HG03432 (cell line): Measurements from ENCODE around the gene DIPK1B.
A peak's percentile ranks its signal among the peaks of the same experiment; 100 is the strongest.
"Not testable (repeated sequence)": the region's sequence is repeated elsewhere in the genome, so short reads cannot be mapped to it uniquely, and the experiment has no call there.

ENCODE experiments used
- ATAC-seq: cut with Tn5 transposase; IDR thresholded peaks from one replicate; pipeline ENCODE4 v1.9.1; 2021; ENCODE audit warnings: mild to moderate bottlenecking, moderate library complexity; ENCODE audit not compliant: unreplicated experiment

The DIPK1B gene

DNA sequence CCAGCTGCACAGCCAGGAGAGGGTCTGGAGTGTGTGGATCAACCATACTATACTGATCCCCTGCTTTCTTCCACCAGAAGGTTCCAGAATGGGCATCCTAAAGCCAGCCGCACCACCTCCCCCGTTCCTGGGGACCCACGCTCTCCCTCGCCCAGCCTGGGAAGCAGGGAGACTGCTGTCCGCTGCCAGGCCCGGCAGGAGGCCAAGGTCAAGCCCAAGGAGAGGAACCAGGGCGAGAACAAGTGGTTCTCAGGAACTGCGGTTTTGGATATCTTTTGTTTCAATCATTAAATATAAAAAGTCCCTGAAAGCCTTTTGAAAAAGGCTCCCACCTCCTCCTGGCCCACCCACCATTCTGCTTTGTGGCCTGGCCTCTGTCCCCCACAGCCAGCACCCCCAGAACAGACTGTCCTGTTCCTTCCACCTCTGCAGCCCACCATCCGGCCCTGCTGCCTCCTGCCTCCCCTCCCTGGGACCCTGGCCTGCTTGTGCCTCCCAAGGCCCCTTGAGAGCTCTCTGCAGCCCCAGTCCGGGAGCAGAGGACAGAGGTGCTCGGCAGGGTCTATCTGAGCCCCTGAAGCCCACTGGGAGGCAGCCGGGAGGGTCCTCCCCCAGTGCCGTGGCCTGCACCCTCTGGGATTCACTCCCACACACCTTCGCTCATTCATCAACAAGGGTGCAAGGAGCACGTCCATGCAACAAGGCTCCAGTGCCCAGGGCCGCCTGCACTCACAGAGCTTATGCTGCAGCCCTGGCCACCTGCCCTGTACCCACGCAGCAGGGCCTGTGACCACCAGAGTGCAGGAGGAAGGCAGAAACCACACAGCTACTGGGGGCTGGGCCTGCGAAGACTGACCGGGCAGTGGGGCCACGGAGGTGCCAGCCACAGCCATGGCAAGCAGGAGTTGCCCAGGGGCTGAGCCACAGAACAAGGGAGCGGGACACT is 36.6 kb downstream of the DIPK1B start:
- no peak for ATAC-seq

DNA sequence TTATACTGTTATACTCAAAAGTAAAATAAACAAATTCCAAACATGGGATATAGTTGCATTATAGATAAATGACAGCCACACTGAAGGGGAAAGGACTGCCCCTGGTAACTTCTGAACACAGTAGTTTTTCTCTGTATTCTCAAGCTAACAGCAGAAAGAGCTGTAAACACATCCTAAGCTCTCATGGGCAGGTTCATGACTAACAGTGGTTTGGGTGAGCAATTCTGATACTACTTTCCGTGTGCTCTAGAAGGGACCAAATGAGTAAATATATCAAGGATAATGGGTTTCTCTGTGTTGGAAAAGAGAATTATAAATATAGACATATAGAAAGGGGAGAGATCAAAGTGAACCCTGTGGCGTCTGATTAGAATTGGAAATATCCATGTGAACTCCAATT is 38.2 kb downstream of the DIPK1B start:
- no peak for ATAC-seq

DNA sequence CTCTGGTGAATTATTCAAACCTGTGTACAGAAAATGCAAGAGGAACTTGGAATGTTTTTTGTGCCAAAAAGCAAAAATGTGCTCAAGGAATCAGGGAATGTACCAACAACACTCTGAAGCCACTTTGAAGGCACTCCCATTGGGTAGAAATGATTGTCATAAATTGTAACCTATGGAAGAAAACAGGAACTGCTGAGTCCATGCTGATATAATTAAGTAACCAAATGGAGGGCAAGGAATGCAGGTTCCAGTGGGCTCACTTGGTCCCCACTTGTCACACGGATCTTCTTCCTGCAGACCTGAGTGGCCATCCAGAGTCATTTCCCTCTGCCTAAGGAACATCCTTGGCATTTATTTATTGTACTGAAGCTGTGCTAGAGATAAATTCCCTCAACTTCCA is 38.9 kb downstream of the DIPK1B start:
- no peak for ATAC-seq

DNA sequence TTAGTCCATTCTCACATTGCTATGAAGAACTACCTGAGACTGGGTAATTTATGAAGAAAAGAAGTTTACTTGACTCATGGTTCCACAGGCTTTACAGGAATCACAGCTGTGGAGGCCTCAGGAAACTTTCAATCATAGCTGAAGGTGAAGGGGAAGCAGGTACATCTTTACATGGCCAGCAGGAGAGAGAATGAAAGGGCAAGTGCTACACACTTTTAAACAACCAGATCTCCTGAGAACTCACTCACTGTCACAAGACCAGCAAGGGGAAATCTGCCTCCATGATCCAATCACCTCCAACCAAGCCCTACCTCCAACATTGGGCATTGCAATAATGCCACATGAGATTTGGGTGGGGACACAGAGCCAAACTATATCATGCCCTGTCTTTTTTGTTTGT is 39.4 kb downstream of the DIPK1B start:
- no peak for ATAC-seq

DNA sequence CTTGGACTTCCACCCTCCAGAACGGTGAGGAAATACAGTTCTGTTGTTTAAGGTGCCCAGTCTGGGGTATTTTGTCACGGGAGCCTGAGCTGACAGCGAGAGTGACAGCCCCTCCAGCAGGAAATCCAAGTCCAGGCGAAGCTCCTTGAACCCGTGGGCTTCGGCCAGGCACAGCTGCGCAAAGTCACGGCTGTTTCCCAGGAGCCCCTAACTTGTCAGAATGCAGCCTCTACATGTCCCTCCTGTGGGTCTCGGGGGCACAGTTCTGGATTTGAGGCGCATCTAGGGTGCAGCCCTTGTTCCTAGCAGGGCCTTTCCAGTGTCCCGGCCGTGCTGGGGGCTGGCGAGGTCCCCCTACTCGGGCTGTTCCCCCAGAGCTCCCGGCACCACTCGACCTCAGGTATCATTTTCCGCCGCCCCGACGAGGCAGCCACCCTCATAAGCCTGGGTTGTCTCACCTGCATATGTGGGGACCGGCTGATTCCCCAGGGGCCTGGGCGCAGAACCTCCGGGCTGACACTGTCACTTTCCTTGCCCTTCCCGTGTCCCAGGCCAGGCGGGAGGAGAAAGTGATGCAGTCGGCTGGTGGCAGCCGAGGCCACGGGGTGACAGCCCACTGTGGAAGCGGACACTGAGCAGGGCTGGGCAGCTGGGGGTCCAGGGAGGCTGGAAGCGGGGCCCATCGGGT is 41.1 kb downstream of the DIPK1B start:
- ATAC-seq: no peak

DNA sequence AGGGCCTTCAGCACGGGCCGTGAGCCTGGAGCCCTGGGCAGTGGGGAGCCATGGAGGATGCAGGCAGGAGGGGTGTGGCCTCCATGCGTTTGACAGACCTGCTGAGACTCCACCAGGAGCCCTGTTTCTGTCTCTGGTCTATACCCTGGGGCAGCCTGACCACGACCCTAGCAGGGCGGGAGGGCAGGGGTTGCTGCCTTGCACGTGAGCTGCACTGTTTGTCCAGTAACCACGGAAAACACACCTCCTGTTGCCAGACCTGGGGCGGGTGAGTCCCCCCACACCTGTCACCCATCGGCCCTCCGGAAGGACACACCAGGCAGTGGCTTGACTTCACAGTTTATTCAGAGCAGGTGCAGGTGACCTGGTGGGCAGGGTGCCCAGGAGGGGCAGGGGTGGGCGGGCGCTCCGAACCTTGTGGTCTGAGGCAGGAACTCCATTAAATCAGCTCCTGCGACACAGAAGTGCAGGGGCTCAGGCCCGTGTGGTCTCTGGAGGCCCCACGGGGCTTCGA is 41.7 kb downstream of the DIPK1B start:
- no peak for ATAC-seq

DNA sequence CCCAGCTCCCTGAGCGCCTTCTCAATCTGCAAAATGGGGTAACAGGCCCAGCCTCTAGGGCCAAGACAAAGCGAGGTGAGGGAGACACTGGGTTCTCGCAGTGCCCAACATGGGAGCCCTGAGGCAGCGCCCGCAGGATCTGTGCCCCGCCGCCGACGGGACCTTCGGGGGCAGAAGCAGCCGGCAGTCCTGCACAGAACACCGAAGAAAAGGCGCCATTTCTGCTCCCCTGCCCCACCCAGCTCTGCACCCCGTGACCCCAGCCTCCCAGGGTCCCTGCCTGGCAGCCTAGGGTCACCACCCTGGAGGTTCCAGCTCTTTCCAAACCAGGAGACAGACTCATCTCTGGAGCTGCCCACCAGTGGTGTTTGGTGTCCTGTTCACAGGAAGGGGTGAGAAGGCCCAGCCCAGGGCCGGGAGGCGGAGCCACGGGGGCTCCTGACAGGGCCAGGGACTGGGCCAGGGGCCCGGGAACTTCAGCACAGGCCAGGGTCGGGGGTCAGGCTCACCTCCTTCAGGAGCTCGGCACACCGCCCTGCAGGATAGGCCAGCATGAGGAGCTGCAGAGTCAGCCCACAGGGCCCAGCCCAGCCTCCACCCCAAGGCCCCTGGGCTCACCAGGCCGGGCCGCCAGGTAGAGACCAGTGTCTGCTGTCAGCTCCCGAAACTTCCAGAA is 42.4 kb downstream of the DIPK1B start:
- no peak for ATAC-seq

GRCh38 chr9:136755302-136756133 is 43.1 kb downstream of the DIPK1B start:
- ATAC-seq: not testable (repeated sequence)

- no peak for ATAC-seq
Measured at GRCh38 chr9:136756134-136756438, 43.7 kb downstream of the DIPK1B start.

DNA sequence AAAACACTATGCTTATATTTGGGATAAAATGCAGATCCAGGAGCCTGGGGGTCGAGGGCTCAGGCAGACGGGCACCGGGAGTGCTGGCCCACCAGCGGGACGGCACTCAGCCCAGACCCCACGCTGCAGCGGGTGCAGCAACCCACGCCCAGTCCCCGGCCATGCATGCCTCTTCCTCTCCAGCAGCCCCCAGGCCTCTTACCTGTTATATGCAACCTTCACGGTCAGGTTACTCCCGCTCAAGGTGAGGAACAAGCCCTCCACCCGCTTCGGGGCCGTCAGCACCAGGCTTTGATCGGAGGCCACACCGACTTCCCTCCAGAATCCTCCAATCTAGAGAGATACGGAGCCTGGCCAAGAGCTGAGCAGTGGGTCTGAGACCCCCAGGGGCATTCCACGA is 44.5 kb downstream of the DIPK1B start:
- ATAC-seq: no peak

DNA sequence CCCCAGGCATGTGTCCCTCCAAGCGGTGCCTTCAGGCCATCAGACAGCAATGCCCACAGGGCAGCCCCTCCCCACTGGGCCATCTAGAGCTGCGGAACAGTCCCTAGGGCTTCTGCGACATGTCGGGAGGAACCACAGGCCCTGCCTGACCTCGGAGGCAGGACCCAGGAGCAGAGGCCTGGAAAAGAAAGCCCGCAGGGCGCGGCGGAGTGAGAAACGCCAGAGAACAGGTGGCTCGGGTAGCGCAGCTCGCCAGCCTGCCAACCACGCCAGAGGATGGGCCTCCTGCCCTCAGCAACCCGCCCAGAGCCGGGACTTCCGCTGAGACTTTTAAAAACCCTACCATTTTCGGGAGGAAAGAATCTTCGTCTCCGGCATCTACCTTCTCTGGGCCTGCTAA is 45.0 kb downstream of the DIPK1B start:
- no peak for ATAC-seq

DNA sequence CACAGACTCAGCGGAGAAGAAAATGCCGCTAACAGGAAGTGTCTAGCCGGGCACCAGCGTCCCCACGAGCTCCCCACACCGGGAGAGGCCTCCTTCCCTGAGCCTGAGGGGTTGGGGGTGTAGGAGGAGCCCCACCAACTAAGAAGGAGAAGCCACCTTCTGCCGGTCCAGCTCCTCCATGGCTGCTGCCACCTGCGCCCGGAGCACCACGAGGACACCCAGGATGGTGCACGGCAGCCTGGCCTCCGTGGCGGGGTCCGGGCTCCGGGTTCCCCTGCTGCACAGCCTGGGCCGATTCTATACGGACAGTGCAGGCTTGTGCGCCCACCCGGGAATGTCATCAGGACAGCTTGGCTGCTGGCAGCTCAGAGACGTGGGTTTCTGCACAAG is 45.4 kb downstream of the DIPK1B start:
- peak; percentile 15 for ATAC-seq

- no peak for ATAC-seq
Measured at GRCh38 chr9:136759001-136759400, 46.6 kb downstream of the DIPK1B start.

GRCh38 chr9:136759436-136760325 is 47.3 kb downstream of the DIPK1B start:
- ATAC-seq: no peak

DNA sequence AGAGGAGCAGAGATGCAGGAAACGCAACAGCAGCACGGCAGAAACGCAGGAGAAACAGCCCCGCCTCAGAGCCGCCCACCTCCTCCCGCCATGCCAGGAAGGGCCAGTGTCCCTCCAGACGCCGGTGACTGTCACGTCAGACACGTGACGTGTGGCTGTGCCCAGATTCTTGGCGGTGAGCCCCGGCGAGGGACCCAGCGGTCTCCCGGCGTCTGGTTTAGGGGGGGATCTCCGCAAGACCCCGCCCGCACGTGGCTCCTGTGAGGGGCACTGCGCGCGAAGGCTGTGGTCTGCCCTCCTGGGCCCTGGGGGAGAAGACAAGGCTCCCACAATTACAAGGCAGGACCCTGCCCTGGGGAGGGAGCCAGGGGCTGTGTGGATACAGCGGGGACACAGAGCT is 48.1 kb downstream of the DIPK1B start:
- ATAC-seq: no peak

DNA sequence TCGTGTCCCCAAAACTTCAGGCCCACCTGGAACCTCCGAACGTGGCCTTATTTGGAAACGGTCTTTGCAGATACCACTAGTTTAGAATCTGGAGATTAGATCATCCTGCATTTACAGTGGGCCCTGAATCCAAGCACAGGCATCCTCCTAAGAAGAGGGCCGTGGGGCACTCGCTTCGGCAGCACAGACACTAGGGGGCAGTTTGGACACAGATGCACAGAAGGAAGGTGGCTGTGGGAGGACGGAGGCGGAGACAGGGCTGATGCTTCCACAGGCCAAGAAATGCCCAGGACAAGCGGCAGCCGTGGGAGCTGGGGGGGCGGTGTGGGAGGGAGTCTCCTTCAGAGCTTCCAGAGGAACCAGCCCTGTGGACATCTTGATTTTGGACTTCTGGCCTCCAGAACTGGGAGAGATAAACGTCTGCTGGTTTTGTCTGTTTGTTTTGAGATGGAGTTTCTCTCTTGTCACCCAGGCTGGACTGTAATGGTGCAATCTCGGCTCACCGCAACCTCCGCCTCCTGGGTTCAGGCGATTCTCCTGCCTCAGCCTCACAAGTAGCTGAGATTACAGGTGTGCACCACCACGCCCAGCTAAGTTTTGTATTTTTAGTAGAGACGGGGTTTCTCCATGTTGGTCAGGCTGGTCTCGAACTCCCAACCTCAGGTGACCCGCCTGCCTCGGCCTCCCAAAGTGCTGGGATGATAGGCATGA is 48.6 kb downstream of the DIPK1B start:
- ATAC-seq: not testable (repeated sequence)

DNA sequence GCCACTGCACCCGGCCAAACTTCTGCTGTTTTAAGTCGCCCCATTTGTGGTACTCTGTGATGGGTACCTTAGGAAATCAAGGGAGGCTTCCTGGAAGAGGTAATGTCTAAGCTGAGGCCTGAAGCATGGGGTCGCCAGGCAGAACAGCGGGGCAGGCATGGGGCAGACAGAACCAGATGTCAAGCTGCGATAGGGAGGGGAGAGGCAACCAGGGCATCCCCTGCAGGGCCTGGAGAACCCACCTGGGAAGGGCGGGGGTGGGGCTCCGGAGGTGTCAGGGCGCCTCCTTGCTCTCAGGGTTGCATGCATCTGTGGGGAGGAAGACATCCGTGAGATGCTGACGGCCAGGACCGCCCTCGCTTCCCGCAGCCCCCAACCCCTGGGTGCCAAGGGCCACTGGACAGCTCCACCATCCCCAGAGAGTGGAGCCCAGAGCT is 49.2 kb downstream of the DIPK1B start:
- no peak for ATAC-seq

- ATAC-seq: no peak
Measured at GRCh38 chr9:136762221-136762691, 49.9 kb downstream of the DIPK1B start.
